Measurements from ENCODE around the gene RAB38.

Gene RAB38

GRCh38 chr11:88158081-88158480, 17.2 kb downstream of the RAB38 start:
- no peak for DNase-seq (ENCODE audit: low read depth in 1 of 2, low spot score in 1 of 2)
- Histone ChIP-seq H3K27me3 (ENCODE audit: insufficient read depth, poor library complexity, severe bottlenecking) (no peaks in the 10 kb centered on the region), H3K27ac (replicated peaks) (no peak overlapping the region), H3K4me3 (replicated peaks; ENCODE audit: insufficient read depth, low read length) (no peak overlapping the region)
- TF ChIP-seq POLR2AphosphoS5 (IDR thresholded peaks at IDR 0.05; ENCODE audit: low read depth) = no peak
- TF ChIP-seq, protein P1, sequence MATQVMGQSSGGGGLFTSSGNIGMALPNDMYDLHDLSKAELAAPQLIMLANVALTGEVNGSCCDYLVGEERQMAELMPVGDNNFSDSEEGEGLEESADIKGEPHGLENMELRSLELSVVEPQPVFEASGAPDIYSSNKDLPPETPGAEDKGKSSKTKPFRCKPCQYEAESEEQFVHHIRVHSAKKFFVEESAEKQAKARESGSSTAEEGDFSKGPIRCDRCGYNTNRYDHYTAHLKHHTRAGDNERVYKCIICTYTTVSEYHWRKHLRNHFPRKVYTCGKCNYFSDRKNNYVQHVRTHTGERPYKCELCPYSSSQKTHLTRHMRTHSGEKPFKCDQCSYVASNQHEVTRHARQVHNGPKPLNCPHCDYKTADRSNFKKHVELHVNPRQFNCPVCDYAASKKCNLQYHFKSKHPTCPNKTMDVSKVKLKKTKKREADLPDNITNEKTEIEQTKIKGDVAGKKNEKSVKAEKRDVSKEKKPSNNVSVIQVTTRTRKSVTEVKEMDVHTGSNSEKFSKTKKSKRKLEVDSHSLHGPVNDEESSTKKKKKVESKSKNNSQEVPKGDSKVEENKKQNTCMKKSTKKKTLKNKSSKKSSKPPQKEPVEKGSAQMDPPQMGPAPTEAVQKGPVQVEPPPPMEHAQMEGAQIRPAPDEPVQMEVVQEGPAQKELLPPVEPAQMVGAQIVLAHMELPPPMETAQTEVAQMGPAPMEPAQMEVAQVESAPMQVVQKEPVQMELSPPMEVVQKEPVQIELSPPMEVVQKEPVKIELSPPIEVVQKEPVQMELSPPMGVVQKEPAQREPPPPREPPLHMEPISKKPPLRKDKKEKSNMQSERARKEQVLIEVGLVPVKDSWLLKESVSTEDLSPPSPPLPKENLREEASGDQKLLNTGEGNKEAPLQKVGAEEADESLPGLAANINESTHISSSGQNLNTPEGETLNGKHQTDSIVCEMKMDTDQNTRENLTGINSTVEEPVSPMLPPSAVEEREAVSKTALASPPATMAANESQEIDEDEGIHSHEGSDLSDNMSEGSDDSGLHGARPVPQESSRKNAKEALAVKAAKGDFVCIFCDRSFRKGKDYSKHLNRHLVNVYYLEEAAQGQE (IDR thresholded peaks at IDR 0.05; ENCODE audit: insufficient replicate concordance, low read depth) = no peak
- no peak for TF ChIP-seq GABPA (IDR thresholded peaks at IDR 0.05; ENCODE audit: low read depth)

- no peaks in the 10 kb centered on the region for H3K27me3 ChIP-seq (ENCODE audit: insufficient read depth, poor library complexity, severe bottlenecking)
- TF ChIP-seq POLR2AphosphoS5 (IDR thresholded peaks at IDR 0.05; ENCODE audit: low read depth) (no peak), SPI1 (IDR thresholded peaks at IDR 0.05; ENCODE audit: borderline replicate concordance, low read depth) (no peak), GABPA (IDR thresholded peaks at IDR 0.05; ENCODE audit: low read depth) (no peak), CTCF (IDR thresholded peaks at IDR 0.05; ENCODE audit: insufficient read depth, low read length) (no peak)
- TF ChIP-seq, protein P1 (IDR thresholded peaks at IDR 0.05; ENCODE audit: insufficient replicate concordance, low read depth) = no peak
- H3K27ac ChIP-seq (replicated peaks) = no peak overlapping the region
- no peak for DNase-seq (ENCODE audit: low read depth in 1 of 2, low spot score in 1 of 2)
- no peak overlapping the region for H3K4me3 ChIP-seq (replicated peaks; ENCODE audit: insufficient read depth, low read length)
Measured at GRCh38 chr11:88157370-88157769, 17.9 kb downstream of the RAB38 start.

GRCh38 chr11:88152381-88152780, 22.9 kb downstream of the RAB38 start:
- TF ChIP-seq POLR2AphosphoS5 (IDR thresholded peaks at IDR 0.05; ENCODE audit: low read depth) (no peak), SPI1 (IDR thresholded peaks at IDR 0.05; ENCODE audit: borderline replicate concordance, low read depth) (no peak), CTCF (IDR thresholded peaks at IDR 0.05; ENCODE audit: insufficient read depth, low read length) (no peak), GABPA (IDR thresholded peaks at IDR 0.05; ENCODE audit: low read depth) (no peak)
- TF ChIP-seq, protein P1 (IDR thresholded peaks at IDR 0.05; ENCODE audit: insufficient replicate concordance, low read depth) = no peak

More at GRCh38 chr11:88152381-88152780, 22.9 kb downstream of the RAB38 start:
- Histone ChIP-seq H3K27me3 (ENCODE audit: insufficient read depth, poor library complexity, severe bottlenecking) (no peaks in the 10 kb centered on the region), H3K4me3 (replicated peaks; ENCODE audit: insufficient read depth, low read length) (no peak overlapping the region), H3K27ac (replicated peaks) (no peak overlapping the region)
- DNase-seq (ENCODE audit: low read depth in 1 of 2, low spot score in 1 of 2) = no peak
